Spleen (tissue), 11 donors: ENCODE data around the gene KDM1B. TPM values are rescaled to one million over a fixed set of nuclear protein-coding genes. Genes with fewer than 3 reads are reported as not detected.
"Not testable (repeated sequence)": the region's sequence is repeated elsewhere in the genome, so short reads cannot be mapped to it uniquely, and the experiment has no call there.

Source experiments
- DNase-seq: peaks from one replicate; pipeline ENCODE4 v3.0.0-alpha.2; 2020
- H3K27ac ChIP-seq, 8 donors: fragments of 200-600 bp; sonication (generic) in 7 of 8; 1 replicate in 4 of 8; 2 replicates in 4 of 8; pipeline versions ENCODE4 v1.5.0 to v1.8.0; 2016 to 2021; ENCODE audit warnings: inconsistent platforms in 4 of 8, mild to moderate bottlenecking in 4 of 8, moderate library complexity in 1 of 8
- H3K27me3 ChIP-seq, 7 donors: fragments of 200-600 bp; sonication (generic) in 6 of 7; replicated peaks in 1 of 7; 1 replicate in 4 of 7; 2 replicates in 3 of 7; pipeline versions ENCODE4 v1.5.0 to v1.8.0; 2016 to 2021; ENCODE audit warnings: inconsistent platforms in 3 of 7, mild to moderate bottlenecking in 1 of 7
- H3K36me3 ChIP-seq, 6 donors: fragments of 200-600 bp; sonication (generic) in 5 of 6; 1 replicate in 4 of 6; 2 replicates in 2 of 6; pipeline versions ENCODE4 v1.5.0 to v1.8.0; 2016 to 2021; ENCODE audit warnings: inconsistent platforms in 2 of 6
- H3K4me1 ChIP-seq, 6 donors: fragments of 200-600 bp; sonication (generic) in 5 of 6; 1 replicate in 3 of 6; 2 replicates in 3 of 6; pipeline versions ENCODE4 v1.5.0 to v1.8.0; 2016 to 2021; ENCODE audit warnings: inconsistent platforms in 3 of 6
- H3K4me3 ChIP-seq, 8 donors: fragments of 200-600 bp; sonication (generic) in 7 of 8; 1 replicate in 4 of 8; 2 replicates in 4 of 8; pipeline versions ENCODE4 v1.5.0 to v1.8.0; 2016 to 2021; ENCODE audit warnings: inconsistent platforms in 4 of 8, mild to moderate bottlenecking in 4 of 8, moderate library complexity in 2 of 8
- H3K9me3 ChIP-seq, 8 donors: fragments of 200-600 bp; sonication (generic) in 7 of 8; 1 replicate in 4 of 8; 2 replicates in 4 of 8; pipeline versions ENCODE4 v1.5.0 to v1.8.0; 2016 to 2021; ENCODE audit warnings: inconsistent platforms in 4 of 8
- CTCF ChIP-seq, 11 experiments: fragments of 200-600 bp in 7 of 11; fragments of 450-650 bp in 4 of 11; sonication (generic) in 4 of 11; IDR thresholded peaks in 8 of 11; conservative IDR thresholded peaks in 3 of 11; 1 replicate in 7 of 11; 2 replicates in 4 of 11; pipeline versions ENCODE4 v1.4.0 to v1.8.0; 2016 to 2021; ENCODE audit warnings: antibody characterized with exemption in 11 of 11, inconsistent platforms in 4 of 11, mild to moderate bottlenecking in 1 of 11
- POLR2A ChIP-seq, 3 donors: fragments of 450-650 bp; IDR thresholded peaks; one replicate each; pipeline ENCODE4 v1.5.1; 2017; ENCODE audit warnings: antibody characterized with exemption in 3 of 3, mild to moderate bottlenecking in 1 of 3
- POLR2AphosphoS5 ChIP-seq, 3 donors: sonication (generic); formaldehyde crosslinking; IDR thresholded peaks; one replicate each; pipeline ENCODE4 v1.5.1; 2017; ENCODE audit warnings: antibody characterized with exemption in 3 of 3
- WGBS, 5 donors: extraction: QIAGEN DNeasy Blood & Tissue Kit in 3 of 5; methylation state at CpG; one replicate each; pipeline versions ENCODE4 v1.1.5 to v1.1.7; 2013 to 2018; 5-methylcytosine and 5-hydroxymethylcytosine counted together
- intact Hi-C: fragments of 100-400 bp; cut with DNase I; formaldehyde crosslinking; loops from one replicate; pipeline ENCODE4 v1.15.0; 2023; ENCODE audit warnings: low total_unique reads
- polyA plus RNA-seq, 3 donors: library from polyadenylated mRNA; stranded (reverse); fragments of 200-250 nt; gene quantifications; one replicate each; pipeline ENCODE4 v1.2.1, GENCODE V29; 2013
- total RNA-seq, 7 donors: library from RNA; depleted of rRNA in 3 of 7; stranded (reverse); fragments of >200 nt in 3 of 7; fragmentation: NEBNext Ultra II Directional in 4 of 7; extraction: Animal tissue kit (Norgen Biotek cat#: 25700) in 4 of 7; gene quantifications; one replicate each; pipeline versions ENCODE4 v1.1.0 to v1.2.1, GENCODE V29; 2016 to 2021
- donor health status: healthy with polysubstance abuse.
- donor health status: DM: no; HTN: no; CAD: no; lungs with moderate emphysema.
- donor health status: DM: no; HTN: no; CAD: no.
- donor health status: Bipolar disorder and iron deficiency.
- donor health status: healthy.
- donor health status: DM: no; HTN: no; CAD: no.
- donor health status: DM: yes; HTN: yes; CAD: no.

The KDM1B gene
- total and polyA plus RNA-seq, 10 donors: 3.6 to 27.0 (median 19.7) TPM

GRCh38 chr6:18228590-18228989 is 73.4 kb downstream of the KDM1B start:
- WGBS, 5 donors: 92 to 98% (median 97%) methylated on average over 14 of the region's 14 CpGs
- TF ChIP-seq POLR2AphosphoS5 (IDR thresholded peaks at IDR 0.05): peak in 1 of 3 donors; percentile 28
- H3K27ac ChIP-seq, DNase-seq, intact Hi-C loops, H3K27me3 ChIP-seq, H3K4me1 ChIP-seq, H3K4me3 ChIP-seq: not testable (repeated sequence)
- Histone ChIP-seq H3K9me3 (peaks cover 6 to 48% (median 45%) of the 10 kb centered on the region in 8 donors), H3K36me3 (peaks cover 0 to 95% (median 65%) of the 10 kb centered on the region in 6 donors)

GRCh38 chr6:18231856-18232255 is 76.6 kb downstream of the KDM1B start:
- H3K4me3 ChIP-seq, DNase-seq, H3K27ac ChIP-seq, intact Hi-C loops, H3K4me1 ChIP-seq, H3K27me3 ChIP-seq: not testable (repeated sequence)
- WGBS, 5 donors: 96 to 99% (median 97%) methylated on average over 7 of the region's 7 CpGs
- peaks cover 6 to 56% (median 49%) of the 10 kb centered on the region in 8 donors for H3K9me3 ChIP-seq
- H3K36me3 ChIP-seq: peaks cover 10 to 95% (median 65%) of the 10 kb centered on the region in 6 donors

- WGBS, 5 donors: 94 to 100% (median 95%) methylated on average over 2 to 4 of the region's 4 CpGs
Measured at GRCh38 chr6:18233770-18234169, 78.5 kb downstream of the KDM1B start.

GRCh38 chr6:18234564-18234963 is 79.3 kb downstream of the KDM1B start:
- TF ChIP-seq POLR2AphosphoS5 (IDR thresholded peaks at IDR 0.05): no peak
- no peak for TF ChIP-seq CTCF (IDR thresholded peaks at IDR 0.05 in 8 of 11, conservative IDR thresholded peaks at IDR 0.05 in 3 of 11)
- no peak for TF ChIP-seq POLR2A (IDR thresholded peaks at IDR 0.05)
- Histone ChIP-seq H3K27ac (no peak overlapping the region), H3K9me3 (peaks cover 6 to 42% (median 35%) of the 10 kb centered on the region in 8 donors), H3K27me3 (no peaks in the 10 kb centered on the region), H3K4me1 (no peaks in the 10 kb centered on the region), H3K36me3 (peaks cover 10 to 95% (median 58%) of the 10 kb centered on the region in 6 donors), H3K4me3 (no peak overlapping the region)
- no peak for DNase-seq
- intact Hi-C loops: no loop called here
- WGBS, 5 donors: 93 to 100% (median 96%) methylated on average over 1 of the region's 1 CpG

More at GRCh38 chr6:18233770-18234169, 78.5 kb downstream of the KDM1B start:
- H3K4me1 ChIP-seq, H3K27me3 ChIP-seq, H3K4me3 ChIP-seq, intact Hi-C loops, DNase-seq, H3K27ac ChIP-seq: not testable (repeated sequence)
- H3K36me3 ChIP-seq: peaks cover 10 to 95% (median 62%) of the 10 kb centered on the region in 6 donors
- H3K9me3 ChIP-seq: peaks cover 6 to 50% (median 42%) of the 10 kb centered on the region in 8 donors

GRCh38 chr6:18235524-18235923 is 80.3 kb downstream of the KDM1B start:
- no peak for DNase-seq
- no peak overlapping the region for H3K4me3 ChIP-seq
- H3K27ac ChIP-seq: no peak overlapping the region
- no peaks in the 10 kb centered on the region for H3K27me3 ChIP-seq
- no peaks in the 10 kb centered on the region for H3K4me1 ChIP-seq
- WGBS, 5 donors: 78 to 99% (median 97%) methylated on average over 3 of the region's 3 CpGs
- peaks cover 5 to 34% (median 28%) of the 10 kb centered on the region in 8 donors for H3K9me3 ChIP-seq
- intact Hi-C loops: no loop called here
- TF ChIP-seq POLR2AphosphoS5 (IDR thresholded peaks at IDR 0.05): no peak
- TF ChIP-seq POLR2A (IDR thresholded peaks at IDR 0.05): no peak
- no peak for TF ChIP-seq CTCF (IDR thresholded peaks at IDR 0.05 in 8 of 11, conservative IDR thresholded peaks at IDR 0.05 in 3 of 11)
- peaks cover 10 to 90% (median 55%) of the 10 kb centered on the region in 6 donors for H3K36me3 ChIP-seq

- Histone ChIP-seq H3K4me1 (no peaks in the 10 kb centered on the region), H3K27me3 (no peaks in the 10 kb centered on the region), H3K9me3 (peaks cover 2 to 19% (median 14%) of the 10 kb centered on the region in 8 donors), H3K36me3 (peaks cover 10 to 90% (median 50%) of the 10 kb centered on the region in 6 donors), H3K4me3 (no peak overlapping the region), H3K27ac (no peak overlapping the region)
- WGBS, 5 donors: 95 to 100% (median 98%) methylated on average over 1 of the region's 1 CpG
- intact Hi-C loops: no loop called here
- no peak for DNase-seq
- no peak for TF ChIP-seq CTCF (IDR thresholded peaks at IDR 0.05 in 8 of 11, conservative IDR thresholded peaks at IDR 0.05 in 3 of 11)
- TF ChIP-seq POLR2AphosphoS5 (IDR thresholded peaks at IDR 0.05): no peak
- no peak for TF ChIP-seq POLR2A (IDR thresholded peaks at IDR 0.05)
Measured at GRCh38 chr6:18237167-18237566, 81.9 kb downstream of the KDM1B start.
